ENCODE data around the gene MCTP1. TPM values are rescaled to one million over a fixed set of nuclear protein-coding genes. Genes with fewer than 3 reads are reported as not detected.

The MCTP1 gene
- total and polyA plus RNA-seq, 2 of the 8 experiments (the other 6 are each of a cell fraction or from before 2014, with no cell fraction given), result 0.56 to 3.4 TPM

- no peak for TF ChIP-seq CTBP2 (IDR thresholded peaks at IDR 0.05; ENCODE audit: borderline replicate concordance, insufficient read depth, insufficient read length, low read length)
These were observed 533.4 kb downstream of the MCTP1 start (continued) for GRCh38 chr5:94751460-94751859.

All from H1 (cell line).